ENCODE measurements around the gene OVOL2. TPM values are rescaled to one million over a fixed set of nuclear protein-coding genes. Genes with fewer than 3 reads are reported as not detected.

Gene OVOL2
- total and polyA plus RNA-seq, 10 of the 15 experiments (the other 5 are each of a cell fraction or from before 2014, with no cell fraction given) = not detected

DNA sequence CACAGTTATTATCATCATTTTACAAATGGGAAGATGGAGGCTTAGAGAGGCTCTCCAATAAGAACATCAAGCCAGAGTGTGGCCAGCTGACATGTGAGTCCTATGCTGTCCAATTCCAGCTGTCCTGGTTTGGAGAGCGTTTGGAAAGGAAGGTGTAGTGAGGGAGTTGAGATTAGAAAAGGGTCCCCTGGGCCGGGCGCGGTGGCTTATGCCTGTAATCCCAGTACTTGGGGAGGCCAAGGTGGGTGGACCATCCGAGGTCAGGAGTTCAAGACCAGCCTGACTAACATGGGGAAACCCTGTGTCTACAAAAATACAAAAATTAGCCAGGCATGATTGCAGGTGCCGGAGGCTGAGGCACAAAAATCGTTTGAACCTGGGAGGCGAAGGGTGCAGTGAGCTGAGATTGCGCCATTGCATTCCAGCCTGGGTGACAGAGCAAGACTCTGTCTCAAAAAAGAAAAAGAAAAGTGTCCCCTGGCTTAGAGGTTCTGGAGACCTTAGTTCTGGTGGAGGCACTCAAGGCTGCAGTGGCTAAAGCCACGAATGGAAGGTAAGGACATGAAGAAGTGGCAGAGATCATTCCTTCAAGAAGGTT, 22.1 kb upstream of the OVOL2 start (continued):
- TF ChIP-seq ZBTB4 (CRISPR knock-in tag; IDR thresholded peaks at IDR 0.05) (no peak), TAF1 (IDR thresholded peaks at IDR 0.05; ENCODE audit: borderline replicate concordance, low read depth, low read length) (no peak), NFYA (IDR thresholded peaks at IDR 0.05; ENCODE audit: borderline replicate concordance, low read depth, low read length) (no peak)

GRCh38 chr20:18077157-18077556, 19.4 kb upstream of the OVOL2 start:
- no peak overlapping the region for H2AFZ ChIP-seq (ENCODE audit: control insufficient read depth, low read depth, low read length)
- ChIA-PET RAD21 (ENCODE audit: unreplicated experiment) (no interaction called here), SMC1A (ENCODE audit: uncharacterized antibody, unreplicated experiment) (no interaction called here), POLR2A (no interaction called here), CTCF (no interaction called here)
- in situ Hi-C loops (cut with MboI) = no loop called here
- FAIRE-seq (no peak), DNase-seq (ENCODE audit: low read depth, low spot score) (no peak), ATAC-seq (no peak)
- no peaks in the 10 kb centered on the region for H3K36me3 ChIP-seq (ENCODE audit: control insufficient read depth in 2 of 2, insufficient read depth in 2 of 2, low read length in 1 of 2)
- no peaks in the 10 kb centered on the region for H3K4me1 ChIP-seq (ENCODE audit: control insufficient read depth, insufficient read depth, low read length)
- WGBS (ENCODE audit: insufficient coverage, insufficient replicate concordance, low lambda C conversion rate, missing lambda C conversion rate) = 45% methylated on average over 4 of the region's 4 CpGs
- no peaks in the 10 kb centered on the region for H3K9me3 ChIP-seq (replicated peaks; ENCODE audit: control insufficient read depth, insufficient read depth, low read length)
- H4K20me1 ChIP-seq (ENCODE audit: control insufficient read depth, insufficient read depth) = no peaks in the 10 kb centered on the region
- no peak overlapping the region for H3K4me2 ChIP-seq (ENCODE audit: control insufficient read depth, insufficient read depth)
- intact Hi-C loops (cut with micrococcal nuclease; ENCODE audit: unreplicated experiment) = no loop called here
- BruUV-seq (replicated peaks) = no TSS peak
- H3K9ac ChIP-seq (ENCODE audit: control insufficient read depth, insufficient read depth, low read length) = no peak overlapping the region
- no peaks in the 10 kb centered on the region for H3K79me2 ChIP-seq (ENCODE audit: control insufficient read depth, insufficient read depth, low read length)
- H3K27me3 ChIP-seq (replicated peaks in 1 of 2; ENCODE audit: control insufficient read depth in 2 of 2, insufficient read depth in 2 of 2, low read length in 1 of 2) = no peaks in the 10 kb centered on the region; a peak in 1 of 4 replicates
- no peak overlapping the region for H3K27ac ChIP-seq (ENCODE audit: control insufficient read depth, insufficient read depth)
- no peak overlapping the region for H3K4me3 ChIP-seq
- TF ChIP-seq BCL11A (IDR thresholded peaks at IDR 0.05; ENCODE audit: low read depth, low read length) = no peak
- TF ChIP-seq BCL3 (IDR thresholded peaks at IDR 0.05; ENCODE audit: borderline replicate concordance, insufficient read depth, low read depth, low read length, poor library complexity, severe bottlenecking) = no peak
- no peak for TF ChIP-seq NR2C2 (IDR thresholded peaks at IDR 0.05; ENCODE audit: borderline replicate concordance, control insufficient read depth, insufficient read length, low read depth)
- no peak for TF ChIP-seq SMAD5 (IDR thresholded peaks at IDR 0.05; ENCODE audit: low read depth)
- TF ChIP-seq NFYA (IDR thresholded peaks at IDR 0.05; ENCODE audit: borderline replicate concordance, low read depth, low read length) = no peak
- no peak for TF ChIP-seq SKIL (IDR thresholded peaks at IDR 0.05; ENCODE audit: low read depth, poor library complexity, severe bottlenecking)
- no peak for TF ChIP-seq JUNB (IDR thresholded peaks at IDR 0.05)
- TF ChIP-seq HDGF (IDR thresholded peaks at IDR 0.05) = no peak
- TF ChIP-seq IKZF2 (IDR thresholded peaks at IDR 0.05) = no peak
- no peak for TF ChIP-seq HSF1 (IDR thresholded peaks at IDR 0.05; ENCODE audit: low read depth, low read length)
- TF ChIP-seq TCF7 (IDR thresholded peaks at IDR 0.05; ENCODE audit: borderline replicate concordance) = no peak
- TF ChIP-seq ZNF207 (IDR thresholded peaks at IDR 0.05; ENCODE audit: borderline replicate concordance) = no peak
- TF ChIP-seq KLF5 (IDR thresholded peaks at IDR 0.05; ENCODE audit: partially characterized antibody) = no peak
